ENCODE results near the gene VAT1L.

VAT1L gene

DNA sequence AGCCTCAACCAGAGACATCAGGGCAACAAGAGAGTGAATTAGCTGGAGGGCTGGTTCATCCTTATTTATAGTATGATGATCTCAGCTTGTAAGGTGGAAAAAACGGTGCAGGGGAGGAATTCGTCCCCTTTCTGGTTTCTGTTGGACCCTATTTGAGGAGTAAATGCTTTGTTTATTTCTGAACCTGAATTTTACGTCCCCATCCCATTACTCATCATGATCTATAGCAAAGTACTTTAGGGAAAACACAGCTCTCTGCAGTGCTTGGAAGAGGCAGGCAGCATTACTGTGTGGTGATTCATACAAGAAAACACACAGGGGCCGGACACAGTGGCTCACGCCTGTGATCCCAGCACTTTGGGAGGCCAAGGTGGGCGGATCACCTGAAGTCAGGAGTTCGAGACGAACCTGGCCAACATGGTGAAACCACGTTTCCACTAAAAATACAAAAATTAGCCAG is 8.0 kb upstream of the VAT1L start:
- DNase-seq (ENCODE audit: low read depth): no peak
- no peak overlapping the region for H3K4me3 ChIP-seq (ENCODE audit: low read depth, low read length)
- TF ChIP-seq, protein P1, sequence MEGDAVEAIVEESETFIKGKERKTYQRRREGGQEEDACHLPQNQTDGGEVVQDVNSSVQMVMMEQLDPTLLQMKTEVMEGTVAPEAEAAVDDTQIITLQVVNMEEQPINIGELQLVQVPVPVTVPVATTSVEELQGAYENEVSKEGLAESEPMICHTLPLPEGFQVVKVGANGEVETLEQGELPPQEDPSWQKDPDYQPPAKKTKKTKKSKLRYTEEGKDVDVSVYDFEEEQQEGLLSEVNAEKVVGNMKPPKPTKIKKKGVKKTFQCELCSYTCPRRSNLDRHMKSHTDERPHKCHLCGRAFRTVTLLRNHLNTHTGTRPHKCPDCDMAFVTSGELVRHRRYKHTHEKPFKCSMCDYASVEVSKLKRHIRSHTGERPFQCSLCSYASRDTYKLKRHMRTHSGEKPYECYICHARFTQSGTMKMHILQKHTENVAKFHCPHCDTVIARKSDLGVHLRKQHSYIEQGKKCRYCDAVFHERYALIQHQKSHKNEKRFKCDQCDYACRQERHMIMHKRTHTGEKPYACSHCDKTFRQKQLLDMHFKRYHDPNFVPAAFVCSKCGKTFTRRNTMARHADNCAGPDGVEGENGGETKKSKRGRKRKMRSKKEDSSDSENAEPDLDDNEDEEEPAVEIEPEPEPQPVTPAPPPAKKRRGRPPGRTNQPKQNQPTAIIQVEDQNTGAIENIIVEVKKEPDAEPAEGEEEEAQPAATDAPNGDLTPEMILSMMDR (IDR thresholded peaks at IDR 0.05; ENCODE audit: low read depth, low read length, missing control alignments): no peak

DNA sequence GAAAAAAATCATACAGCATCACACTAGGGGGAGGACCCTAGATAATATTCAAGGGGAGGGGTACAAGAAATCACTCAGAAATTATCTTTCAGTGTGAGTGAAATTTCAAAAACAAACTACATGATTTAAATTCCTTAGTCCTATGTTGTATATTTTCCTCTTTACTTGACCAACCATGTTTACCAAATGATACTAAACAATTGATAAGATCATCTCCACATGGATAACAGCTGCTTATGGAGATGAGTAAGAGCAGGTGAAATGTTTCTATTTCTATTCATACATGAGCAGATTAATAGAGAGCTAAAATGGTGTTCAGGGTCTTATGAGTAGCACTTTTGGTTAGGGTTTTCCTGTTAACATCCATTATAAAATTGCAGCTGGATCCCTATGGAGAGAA is 7.3 kb upstream of the VAT1L start:
- TF ChIP-seq, protein P1 (IDR thresholded peaks at IDR 0.05; ENCODE audit: low read depth, low read length, missing control alignments): no peak
- H3K4me3 ChIP-seq (ENCODE audit: low read depth, low read length): no peak overlapping the region
- DNase-seq (ENCODE audit: low read depth): no peak

DNA sequence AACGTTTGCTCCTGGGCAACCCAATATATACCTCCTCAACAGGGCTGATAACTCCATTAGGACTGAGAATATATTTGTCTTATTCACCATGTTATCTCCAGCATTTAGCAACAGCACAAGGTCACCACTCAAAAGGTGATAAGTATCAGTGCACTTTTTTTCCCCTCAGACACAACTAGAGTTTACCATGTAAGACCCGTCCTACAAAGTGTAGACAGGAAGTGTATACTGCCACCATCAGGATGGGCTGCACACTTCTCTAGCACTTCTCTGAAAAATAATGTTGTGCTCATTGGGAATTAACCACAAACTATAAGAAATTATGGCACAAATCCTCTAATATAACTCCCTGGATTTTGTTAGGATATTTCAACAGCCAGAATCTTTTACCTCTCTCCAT is 5.7 kb upstream of the VAT1L start:
- TF ChIP-seq, protein P1 (IDR thresholded peaks at IDR 0.05; ENCODE audit: low read depth, low read length, missing control alignments): peak; percentile 33
- H3K4me3 ChIP-seq (ENCODE audit: low read depth, low read length): no peak overlapping the region
- no peak for DNase-seq (ENCODE audit: low read depth)

DNA sequence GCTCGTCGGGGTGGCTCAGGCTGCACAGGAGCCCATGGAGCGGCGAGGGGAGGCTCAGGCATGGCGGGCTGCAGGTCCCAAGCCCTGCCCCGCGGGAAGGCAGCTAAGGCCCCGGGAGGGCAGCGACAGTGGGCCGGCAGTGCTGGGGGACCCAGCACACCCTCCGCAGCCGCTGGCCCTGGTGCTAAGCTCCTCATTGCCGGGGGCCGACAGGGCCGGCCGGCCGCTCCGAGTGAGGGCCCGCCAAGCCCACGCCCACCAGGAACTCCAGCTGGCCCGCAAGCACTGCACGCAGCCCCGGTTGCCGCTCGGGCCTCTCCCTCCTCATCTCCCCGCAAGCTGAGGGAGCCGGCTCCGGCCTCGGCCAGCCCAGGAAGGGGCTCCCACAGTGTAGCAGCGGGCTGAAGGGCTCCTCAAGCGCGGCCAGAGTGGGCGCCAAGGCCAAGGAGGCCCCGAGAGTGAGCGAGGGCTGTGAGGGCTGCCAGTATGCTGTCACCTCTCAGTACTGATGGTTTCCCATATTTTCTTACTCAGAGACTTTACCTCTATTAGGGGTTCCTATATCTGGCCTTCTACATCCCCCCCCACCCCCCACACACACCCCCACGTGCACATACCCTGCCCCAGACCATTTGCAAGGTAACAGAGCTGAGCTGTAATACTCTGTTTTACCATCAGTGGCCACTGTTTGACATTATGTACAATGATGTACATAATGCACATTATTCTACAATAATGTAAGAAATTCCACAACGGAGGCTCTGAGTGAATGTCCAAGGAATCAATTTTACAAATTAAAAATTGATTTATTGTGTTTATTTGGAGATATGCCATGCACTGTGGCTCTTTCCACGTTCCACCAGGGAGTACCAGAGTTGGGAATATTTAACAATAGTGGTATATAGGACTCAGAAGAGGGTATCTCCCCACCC is 3.7 kb upstream of the VAT1L start:
- no peak for DNase-seq (ENCODE audit: low read depth)
- H3K4me3 ChIP-seq (ENCODE audit: low read depth, low read length): no peak overlapping the region
- TF ChIP-seq, protein P1 (IDR thresholded peaks at IDR 0.05; ENCODE audit: low read depth, low read length, missing control alignments): peak; percentile 21

DNA sequence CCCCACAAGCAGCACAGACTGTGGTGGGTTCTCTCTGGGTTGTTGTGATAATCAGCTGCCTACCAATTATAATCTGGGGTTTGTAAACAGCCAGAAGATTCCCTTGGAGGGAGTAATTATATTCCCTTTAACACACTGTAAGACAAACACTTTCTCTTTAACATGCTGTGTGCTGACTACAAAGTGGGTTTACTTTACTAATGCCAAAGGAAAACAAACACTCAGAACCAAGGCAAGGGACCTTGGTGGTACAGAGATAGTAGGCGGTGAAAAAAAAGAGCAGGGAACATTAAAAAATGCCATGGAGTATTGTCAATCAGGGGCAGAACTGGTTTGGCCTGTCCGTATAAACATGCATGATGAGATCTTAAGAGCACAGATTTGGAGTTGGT is 3.0 kb upstream of the VAT1L start:
- H3K4me3 ChIP-seq (ENCODE audit: low read depth, low read length): no peak overlapping the region
- TF ChIP-seq, protein P1 (IDR thresholded peaks at IDR 0.05; ENCODE audit: low read depth, low read length, missing control alignments): no peak
- no peak for DNase-seq (ENCODE audit: low read depth)

DNA sequence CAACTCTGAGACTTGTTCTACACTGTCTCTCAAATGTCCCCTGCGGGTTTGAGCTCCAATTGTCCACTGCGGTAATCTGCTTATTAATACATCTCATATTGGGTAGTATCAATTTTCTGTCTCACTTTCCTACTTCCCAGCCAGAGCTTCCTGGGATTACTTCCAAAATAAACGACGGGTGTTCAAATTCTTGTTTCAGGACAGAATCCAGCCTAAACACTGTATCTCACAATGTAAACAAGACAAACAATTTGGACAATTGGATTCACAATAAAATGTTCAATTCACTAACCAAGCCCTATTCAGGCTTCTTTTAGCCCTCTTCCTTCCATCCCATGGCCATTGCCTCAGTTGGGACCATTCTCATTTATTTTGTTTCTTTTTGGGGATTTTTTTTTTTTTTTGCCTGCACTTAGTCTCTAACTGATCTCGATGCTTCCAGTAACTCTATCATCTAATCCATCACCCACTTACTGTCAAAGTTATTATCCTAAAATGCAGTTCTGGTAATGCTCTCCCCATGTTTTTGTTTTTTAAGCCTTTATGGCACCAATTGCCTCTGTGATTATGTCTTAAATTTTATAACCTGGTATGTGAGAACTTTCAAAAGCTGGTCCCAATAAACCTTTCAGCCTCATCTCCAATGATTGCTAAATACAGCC is 2.0 kb upstream of the VAT1L start:
- H3K4me3 ChIP-seq (ENCODE audit: low read depth, low read length): no peak overlapping the region
- TF ChIP-seq, protein P1 (IDR thresholded peaks at IDR 0.05; ENCODE audit: low read depth, low read length, missing control alignments): no peak
- no peak for DNase-seq (ENCODE audit: low read depth)

Data from GM12864 (cell line).